Left ventricle myocardium inferior (tissue), 1 donor: ENCODE data around the gene HEPACAM. TPM values are rescaled to one million over a fixed set of nuclear protein-coding genes. Genes with fewer than 3 reads are reported as not detected.

Experiments used
- DNase-seq: peaks from one replicate; pipeline ENCODE4 v3.0.0-alpha.2; 2020
- H3K27ac ChIP-seq: fragments of 200-600 bp; replicated peaks from 2 replicates; pipeline ENCODE4 v1.8.0; 2021
- H3K27me3 ChIP-seq: fragments of 200-600 bp; 2 replicates; pipeline ENCODE4 v1.8.0; 2021; ENCODE audit warnings: low read depth
- H3K36me3 ChIP-seq: fragments of 200-600 bp; 2 replicates; pipeline ENCODE4 v1.8.0; 2021
- H3K4me1 ChIP-seq: fragments of 200-600 bp; 2 replicates; pipeline ENCODE4 v1.8.0; 2021
- H3K4me3 ChIP-seq: fragments of 200-600 bp; 2 replicates; pipeline ENCODE4 v1.8.0; 2021; ENCODE audit warnings: mild to moderate bottlenecking, moderate library complexity
- H3K9me3 ChIP-seq: fragments of 200-600 bp; replicated peaks from 2 replicates; pipeline ENCODE4 v1.8.0; 2021
- intact Hi-C: fragments of 100-400 bp; cut with micrococcal nuclease; formaldehyde crosslinking; loops from one replicate; pipeline ENCODE4 v1.11.0; 2022
- total RNA-seq: library from RNA; stranded (reverse); fragmentation: NEBNext Ultra II Directional; extraction: Animal tissue kit (Norgen Biotek cat#: 25700); gene quantifications from one replicate; pipeline ENCODE4 v1.2.1, GENCODE V29; 2021
- TF ChIP-seq, protein P1 (sequence below): fragments of 200-600 bp; IDR thresholded peaks from 2 replicates; pipeline ENCODE4 v1.8.0; 2021; ENCODE audit warnings: antibody characterized with exemption, mild to moderate bottlenecking, borderline replicate concordance
- donor health status: DM: no; HTN: yes; CAD: no; lungs with severe emphysema.

The HEPACAM gene
- total RNA-seq, 1 donor from 2014 or later, result not detected

- H3K4me1 ChIP-seq, result peaks cover 51% of the 10 kb centered on the region
- peak overlapping the region; percentile 77 for H3K4me3 ChIP-seq
- no peak for DNase-seq
- TF ChIP-seq, protein P1, sequence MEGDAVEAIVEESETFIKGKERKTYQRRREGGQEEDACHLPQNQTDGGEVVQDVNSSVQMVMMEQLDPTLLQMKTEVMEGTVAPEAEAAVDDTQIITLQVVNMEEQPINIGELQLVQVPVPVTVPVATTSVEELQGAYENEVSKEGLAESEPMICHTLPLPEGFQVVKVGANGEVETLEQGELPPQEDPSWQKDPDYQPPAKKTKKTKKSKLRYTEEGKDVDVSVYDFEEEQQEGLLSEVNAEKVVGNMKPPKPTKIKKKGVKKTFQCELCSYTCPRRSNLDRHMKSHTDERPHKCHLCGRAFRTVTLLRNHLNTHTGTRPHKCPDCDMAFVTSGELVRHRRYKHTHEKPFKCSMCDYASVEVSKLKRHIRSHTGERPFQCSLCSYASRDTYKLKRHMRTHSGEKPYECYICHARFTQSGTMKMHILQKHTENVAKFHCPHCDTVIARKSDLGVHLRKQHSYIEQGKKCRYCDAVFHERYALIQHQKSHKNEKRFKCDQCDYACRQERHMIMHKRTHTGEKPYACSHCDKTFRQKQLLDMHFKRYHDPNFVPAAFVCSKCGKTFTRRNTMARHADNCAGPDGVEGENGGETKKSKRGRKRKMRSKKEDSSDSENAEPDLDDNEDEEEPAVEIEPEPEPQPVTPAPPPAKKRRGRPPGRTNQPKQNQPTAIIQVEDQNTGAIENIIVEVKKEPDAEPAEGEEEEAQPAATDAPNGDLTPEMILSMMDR, result no peak
- H3K27ac ChIP-seq, result peak overlapping the region; percentile 94
- intact Hi-C loops, result no loop called here
- peaks cover 64% of the 10 kb centered on the region for H3K27me3 ChIP-seq
- H3K36me3 ChIP-seq, result no peaks in the 10 kb centered on the region
- no peaks in the 10 kb centered on the region for H3K9me3 ChIP-seq
These were observed 58.3 kb downstream of the HEPACAM start for GRCh38 chr11:124877631-124877909.

DNA sequence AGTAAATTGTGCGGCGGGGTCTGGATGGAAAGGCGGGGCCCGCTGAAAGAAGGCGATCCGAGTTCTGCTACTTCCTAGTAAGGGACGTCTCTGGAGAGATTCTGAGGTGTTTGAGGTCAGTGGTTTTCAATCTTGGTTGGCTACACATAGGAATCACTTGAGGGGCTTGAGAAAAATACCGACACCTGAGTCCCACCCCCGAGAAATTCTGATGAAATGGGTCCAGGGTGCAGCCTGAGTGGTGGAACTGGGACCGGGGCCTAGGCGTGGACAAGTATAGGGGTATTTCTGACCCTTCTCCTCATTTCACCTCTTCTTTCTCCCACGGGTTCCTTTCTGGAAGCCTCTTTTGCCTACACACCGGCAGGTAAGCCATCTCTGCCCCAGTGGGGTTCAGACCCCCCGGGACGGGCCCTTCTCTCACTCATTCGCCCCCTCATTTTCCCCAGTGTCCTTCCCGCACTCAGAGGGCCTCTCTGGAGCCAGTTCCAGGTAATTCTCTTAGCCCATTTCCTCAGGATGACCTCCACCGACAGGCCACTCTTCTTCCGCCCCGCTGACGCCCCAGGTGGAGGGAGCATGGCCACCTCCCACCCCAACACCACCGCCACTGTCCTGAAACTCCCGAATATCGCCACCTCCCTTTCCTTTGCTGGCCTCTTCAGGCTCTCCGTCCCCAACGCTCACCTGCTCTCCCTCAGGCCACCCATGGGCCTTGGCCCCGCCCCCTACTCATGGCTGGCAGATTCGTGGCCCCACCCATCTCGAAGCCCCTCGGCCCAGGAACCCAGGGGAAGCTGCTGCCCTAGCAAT lies 58.8 kb downstream of the HEPACAM start:
- DNase-seq, result no peak
- Histone ChIP-seq H3K4me3 (peak overlapping the region; percentile 77), H3K27ac (peak overlapping the region; percentile 94), H3K9me3 (no peaks in the 10 kb centered on the region), H3K27me3 (peaks cover 70% of the 10 kb centered on the region), H3K36me3 (no peaks in the 10 kb centered on the region), H3K4me1 (peaks cover 46% of the 10 kb centered on the region)
- TF ChIP-seq, protein P1, result no peak
- intact Hi-C loops, result no loop called here

DNA sequence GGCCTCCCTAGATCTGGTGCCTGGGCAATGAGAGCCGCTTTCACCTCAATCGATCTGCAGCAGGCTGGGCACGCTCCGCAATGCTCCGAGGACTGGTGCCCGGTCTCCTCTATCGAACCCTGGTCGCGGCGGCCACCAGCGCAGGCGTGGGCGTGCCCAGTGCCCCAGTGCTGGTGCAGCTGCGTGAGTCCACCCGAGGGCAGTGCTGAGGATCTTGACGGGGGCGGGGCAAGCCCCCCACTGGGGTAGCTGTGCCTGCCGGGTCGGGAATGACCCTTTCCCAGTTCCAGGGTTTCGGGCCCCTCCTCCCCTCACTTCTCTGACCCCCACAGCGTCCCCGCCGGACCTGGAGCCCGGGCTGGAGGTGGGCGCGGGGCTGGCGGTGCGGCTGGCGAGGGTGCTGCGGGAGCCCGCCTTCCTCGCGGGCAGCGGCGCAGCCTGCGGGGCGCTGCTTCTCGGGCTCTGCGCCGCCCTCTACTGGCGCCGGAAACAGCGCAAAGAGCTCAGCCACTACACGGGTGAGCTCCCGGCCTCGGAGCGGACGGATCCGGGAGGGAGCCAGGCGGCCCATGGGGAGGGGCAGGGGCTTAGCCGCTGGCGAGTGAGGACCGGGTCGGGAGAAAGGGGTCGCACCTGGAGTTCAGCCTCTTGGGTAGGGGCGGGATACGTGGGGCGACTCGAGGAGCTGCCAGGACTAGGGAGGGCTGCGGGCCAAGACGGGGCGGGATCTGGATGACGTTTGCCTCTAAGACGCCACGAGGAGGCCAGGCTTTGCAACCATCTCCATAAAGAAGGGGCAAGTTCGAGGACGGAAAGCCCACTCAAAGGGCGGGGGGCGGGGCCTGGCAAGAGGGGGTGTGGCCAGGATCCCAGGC lies 59.7 kb downstream of the HEPACAM start:
- TF ChIP-seq, protein P1, result peak; percentile 80

DNA sequence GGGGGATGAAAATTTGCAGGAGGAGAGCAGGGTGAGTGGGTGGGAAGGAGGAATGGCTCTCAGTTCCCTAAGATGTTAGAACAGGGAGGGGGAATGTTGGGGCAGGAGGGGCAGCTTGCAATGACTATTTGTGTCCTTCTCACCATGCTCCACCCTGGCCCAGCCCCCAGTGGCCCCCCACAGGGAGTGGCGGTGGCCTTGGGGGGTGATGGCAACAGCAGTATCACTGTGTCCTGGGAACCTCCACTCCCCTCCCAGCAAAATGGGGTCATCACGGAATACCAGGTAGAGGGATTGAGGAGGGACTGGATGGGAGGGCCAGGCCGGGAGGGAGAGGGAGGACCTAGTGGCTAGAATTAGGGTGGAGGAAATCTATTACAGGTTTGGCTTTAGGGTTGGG lies 60.4 kb downstream of the HEPACAM start:
- H3K27me3 ChIP-seq, result peaks cover 86% of the 10 kb centered on the region
- H3K4me1 ChIP-seq, result peaks cover 42% of the 10 kb centered on the region
- no peaks in the 10 kb centered on the region for H3K9me3 ChIP-seq
- H3K4me3 ChIP-seq, result peak overlapping the region; percentile 77
- TF ChIP-seq, protein P1, result no peak
- no peak overlapping the region for H3K27ac ChIP-seq
- intact Hi-C loops, result no loop called here
- no peak for DNase-seq
- H3K36me3 ChIP-seq, result no peaks in the 10 kb centered on the region

More for the DNA sequence above, 59.7 kb downstream of the HEPACAM start:
- Histone ChIP-seq H3K9me3 (no peaks in the 10 kb centered on the region), H3K36me3 (no peaks in the 10 kb centered on the region), H3K27ac (peak overlapping the region; percentile 94), H3K4me1 (peaks cover 43% of the 10 kb centered on the region), H3K27me3 (peaks cover 78% of the 10 kb centered on the region), H3K4me3 (peak overlapping the region; percentile 77)
- peak; percentile 90 for DNase-seq
- intact Hi-C loops, result no loop called here

- Histone ChIP-seq H3K4me3 (no peak overlapping the region), H3K36me3 (no peaks in the 10 kb centered on the region), H3K9me3 (no peaks in the 10 kb centered on the region), H3K27ac (no peak overlapping the region), H3K27me3 (peaks cover 92% of the 10 kb centered on the region), H3K4me1 (peaks cover 37% of the 10 kb centered on the region)
- intact Hi-C loops, result no loop called here
- no peak for DNase-seq
- TF ChIP-seq, protein P1, result no peak
These were observed 61.1 kb downstream of the HEPACAM start for GRCh38 chr11:124874571-124875255.
